ENCODE measurements around the gene PPP1R2.
"Not testable (repeated sequence)": the region's sequence is repeated elsewhere in the genome, so short reads cannot be mapped to it uniquely, and the experiment has no call there.

The PPP1R2 gene

GRCh38 chr3:195542698-195543499 is at the start of gene PPP1R2:
PPP1R2 (minus strand) TSS chr3:195543325; CDS start chr3:195543025, 300 bp downstream.
- DNase-seq, result peak; percentile 52

DNA sequence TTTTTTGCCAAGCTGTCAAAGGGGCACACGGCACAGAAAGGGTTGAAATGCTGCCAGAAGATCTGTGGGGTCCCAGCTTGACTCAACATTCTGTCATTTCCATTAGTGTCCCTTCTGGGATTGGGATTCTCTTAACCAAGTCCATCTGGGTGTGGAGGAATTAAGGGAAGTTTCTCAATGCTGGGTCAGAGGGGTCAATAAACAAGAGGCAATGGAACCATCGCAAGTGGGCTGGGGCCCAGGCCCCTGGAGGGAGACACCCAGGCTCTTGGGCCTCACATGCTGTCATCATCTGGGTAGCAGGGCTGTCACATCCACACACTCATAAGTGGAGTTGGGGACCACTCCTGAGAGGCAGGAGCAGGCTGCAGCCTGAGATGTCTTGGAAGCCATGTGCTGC is 48.7 kb upstream of the PPP1R2 start:
- no peak for DNase-seq

GRCh38 chr3:195591220-195591619 is 48.1 kb upstream of the PPP1R2 start:
- DNase-seq, result no peak

DNA sequence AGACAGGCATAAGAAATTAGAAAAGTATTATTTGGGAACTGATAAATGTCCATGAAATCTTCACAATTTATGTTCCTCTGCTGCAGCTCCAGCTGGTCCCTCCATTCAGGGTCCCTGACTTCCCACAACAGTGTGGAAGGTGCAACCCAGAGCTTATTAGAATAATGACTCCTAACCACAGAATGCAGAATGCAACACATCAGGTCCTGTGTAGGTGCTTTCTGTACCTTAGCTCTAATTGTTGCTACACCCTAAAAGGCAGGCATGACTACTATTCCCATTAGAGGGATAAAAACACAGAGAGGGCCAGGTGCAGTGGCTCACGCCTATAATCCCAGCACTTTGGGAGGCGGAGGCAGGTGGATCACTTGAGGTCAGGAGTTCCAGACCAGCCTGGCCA is 47.3 kb upstream of the PPP1R2 start:
- not testable (repeated sequence) for DNase-seq

DNA sequence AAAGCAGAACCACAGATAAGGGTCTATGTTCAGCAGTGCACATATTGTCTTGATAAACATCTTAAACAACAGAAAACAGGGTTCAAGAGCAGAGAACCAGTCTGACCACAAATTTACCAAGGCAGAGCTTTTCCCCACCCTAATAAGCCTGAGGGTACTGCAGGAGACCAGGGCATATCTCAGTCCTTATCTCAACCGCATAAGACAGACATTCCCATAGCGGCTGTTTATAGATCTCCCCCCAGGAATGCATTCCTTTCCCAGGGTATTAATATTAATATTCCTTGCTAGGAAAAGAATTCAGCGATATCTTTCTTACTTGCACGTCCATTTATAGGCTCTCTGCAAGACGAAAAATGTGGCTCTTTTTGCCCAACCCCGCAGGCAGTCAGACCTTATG is 46.7 kb upstream of the PPP1R2 start:
- DNase-seq, result not testable (repeated sequence)

- no peak for DNase-seq
These were observed 44.7 kb upstream of the PPP1R2 start for GRCh38 chr3:195587824-195588223.

DNA sequence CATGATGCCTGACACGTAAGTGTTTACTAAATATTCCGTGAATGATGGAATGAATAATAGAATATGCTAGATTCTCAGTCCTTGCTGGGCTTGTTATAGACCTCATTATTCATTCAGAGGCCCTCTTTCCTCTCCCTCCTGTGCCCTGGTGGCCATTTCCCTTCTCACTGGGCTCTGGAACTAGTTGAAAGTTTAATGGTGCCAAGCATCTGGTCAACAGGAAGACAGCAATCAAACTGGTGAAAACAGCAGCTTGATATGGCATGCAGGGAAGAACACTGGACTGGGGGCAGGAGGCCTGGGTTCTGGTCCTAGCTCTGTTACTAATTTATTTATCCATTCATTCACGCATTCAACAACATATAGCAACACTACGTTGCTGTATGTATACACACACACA is 44.3 kb upstream of the PPP1R2 start:
- DNase-seq, result no peak

DNA sequence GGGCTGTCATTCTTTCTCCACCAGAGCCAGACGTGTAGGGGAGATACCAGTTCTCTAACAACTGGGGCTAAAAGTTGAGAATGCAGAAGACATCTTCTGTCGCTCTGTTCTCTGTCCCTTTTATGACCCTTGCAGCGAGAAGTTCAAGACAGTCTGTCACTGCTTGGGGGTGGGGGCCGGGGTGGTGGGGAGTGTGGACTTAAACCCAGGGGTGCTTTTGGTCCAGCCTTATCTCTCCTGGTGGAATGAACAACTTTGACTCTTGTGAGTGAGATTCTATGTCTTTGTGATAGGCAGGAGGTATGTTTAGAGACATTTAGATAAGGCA is 41.4 kb upstream of the PPP1R2 start:
- DNase-seq, result no peak

GRCh38 chr3:195583831-195584542 is 40.9 kb upstream of the PPP1R2 start, which contains the start of gene APOD:
APOD (minus strand) TSS chr3:195583940; CDS start chr3:195579461, 4,479 bp downstream.
- no peak for DNase-seq

DNA sequence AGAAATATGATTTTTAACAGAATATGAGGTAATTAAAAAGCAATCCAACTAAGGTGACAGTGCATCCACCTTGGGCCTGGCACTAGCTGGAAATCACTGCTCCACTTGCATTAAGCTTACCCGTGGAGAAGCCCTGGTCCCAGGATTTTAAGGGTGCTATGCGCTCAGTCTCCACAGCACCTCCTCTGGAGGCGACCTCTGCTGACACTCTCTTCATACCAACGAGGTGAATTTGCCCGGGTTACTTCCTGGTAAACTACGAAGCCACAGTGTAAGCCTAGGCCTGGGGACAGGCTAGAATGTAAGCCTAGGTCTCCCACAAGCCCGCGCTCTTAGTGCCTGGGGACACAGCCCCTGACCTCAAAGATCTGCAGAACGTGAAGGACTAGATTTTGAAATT is 39.8 kb upstream of the PPP1R2 start:
- DNase-seq, result no peak

DNA sequence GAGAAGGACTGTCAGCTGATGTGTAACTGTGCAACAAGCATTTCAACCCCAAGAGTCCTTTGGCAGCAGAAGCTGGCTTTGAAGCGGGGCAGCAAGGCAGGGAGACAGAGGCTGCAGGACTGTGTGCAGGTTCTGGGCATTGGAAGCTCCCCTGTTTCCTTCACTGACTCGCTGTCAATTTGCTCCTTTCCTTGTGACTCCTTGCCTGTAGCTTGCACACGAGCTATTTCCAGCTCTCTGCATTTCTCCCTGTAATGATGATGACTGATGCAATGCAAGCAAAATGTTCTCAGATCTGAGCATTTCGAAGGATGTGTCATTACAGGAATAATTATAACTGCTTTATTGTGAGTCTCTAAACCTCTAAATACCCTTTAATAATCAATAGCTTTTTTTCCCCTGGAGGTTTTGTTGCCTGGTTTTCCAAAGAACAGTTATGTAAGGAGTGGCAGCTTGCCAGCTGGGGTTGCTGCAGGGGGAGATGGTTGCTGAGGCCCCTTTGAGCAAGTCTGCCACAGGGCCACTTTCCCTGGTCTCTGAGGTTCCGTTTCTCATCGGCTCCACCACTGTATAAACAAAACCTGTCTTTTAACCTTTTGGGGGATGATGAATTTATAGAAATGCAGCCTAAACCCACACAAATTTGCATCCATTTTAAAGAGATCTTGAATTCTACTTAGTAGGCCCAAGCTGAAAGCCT is 37.8 kb upstream of the PPP1R2 start:
- no peak for DNase-seq

GRCh38 chr3:195579281-195579680 is 36.2 kb upstream of the PPP1R2 start:
- no peak for DNase-seq

GRCh38 chr3:195578565-195578964 is 35.4 kb upstream of the PPP1R2 start:
- DNase-seq, result no peak

GRCh38 chr3:195577645-195578177 is 34.6 kb upstream of the PPP1R2 start:
- DNase-seq, result no peak

GRCh38 chr3:195574497-195575304 is 31.6 kb upstream of the PPP1R2 start:
- DNase-seq, result no peak

GRCh38 chr3:195573611-195574496 is 30.7 kb upstream of the PPP1R2 start:
- no peak for DNase-seq

DNA sequence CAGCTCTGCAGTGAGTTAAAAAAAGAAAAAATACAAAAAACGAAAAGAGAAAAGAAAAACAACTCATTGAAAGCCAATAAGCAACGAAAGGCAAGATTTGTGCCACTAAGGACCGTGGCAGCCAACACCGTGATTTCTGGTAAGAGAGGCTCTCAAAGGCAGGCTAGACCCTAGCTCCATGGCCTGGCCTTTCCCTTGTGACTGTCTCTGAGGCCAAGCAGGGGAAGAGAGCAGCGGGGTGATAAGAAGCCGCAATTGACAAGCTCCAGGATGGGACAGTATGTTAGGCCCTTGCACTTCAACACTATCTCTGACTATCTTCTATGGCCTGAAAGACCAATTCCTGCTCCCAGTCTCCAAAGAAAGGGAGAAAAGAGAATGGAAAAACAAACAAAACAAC is 28.2 kb upstream of the PPP1R2 start:
- DNase-seq, result no peak

GRCh38 chr3:195570912-195571311 is 27.8 kb upstream of the PPP1R2 start:
- no peak for DNase-seq

GRCh38 chr3:195570344-195570743 is 27.2 kb upstream of the PPP1R2 start:
- DNase-seq, result no peak

DNA sequence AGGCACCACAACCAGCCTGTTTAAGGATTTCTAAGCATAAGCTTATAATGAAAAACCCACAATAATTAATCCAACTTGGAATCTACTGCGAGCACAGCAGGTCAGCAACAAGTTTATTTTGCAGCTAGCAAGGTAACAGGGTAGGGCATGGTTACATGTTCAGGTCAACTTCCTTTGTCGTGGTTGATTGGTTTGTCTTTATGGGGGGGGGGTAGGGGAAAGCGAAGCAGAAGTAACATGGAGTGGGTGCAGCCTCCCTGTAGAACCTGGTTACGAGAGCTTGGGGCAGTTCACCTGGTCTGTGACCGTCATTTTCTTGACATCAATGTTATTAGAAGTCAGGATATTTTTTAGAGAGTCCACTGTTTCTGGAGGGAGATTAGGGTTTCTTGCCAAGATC is 25.5 kb upstream of the PPP1R2 start:
- DNase-seq, result no peak

DNA sequence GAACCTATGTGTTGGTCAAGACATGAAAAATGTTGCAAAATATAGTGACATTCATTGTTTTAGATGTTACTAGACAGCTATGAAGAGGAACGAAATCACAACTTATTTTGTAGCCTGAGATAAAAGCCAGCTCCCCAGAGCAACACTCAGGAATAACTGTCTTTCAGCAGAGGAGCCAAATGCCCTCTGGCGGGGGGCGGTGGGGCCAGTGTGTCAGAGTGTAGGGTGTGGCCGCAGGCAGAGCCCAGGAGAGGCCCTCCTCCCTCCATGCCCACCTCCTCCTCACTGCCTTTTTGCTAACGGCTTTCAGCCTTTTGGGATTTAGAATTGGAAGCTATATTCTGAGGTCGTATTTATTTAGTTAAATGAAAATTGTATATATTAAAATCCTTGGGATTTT is 23.7 kb upstream of the PPP1R2 start:
- no peak for DNase-seq

- no peak for DNase-seq
These were observed 22.6 kb upstream of the PPP1R2 start for GRCh38 chr3:195565716-195566115.

Measured in DMS 273 treated with DMSO at 0.1 percent for 48 hours (cell line).